Naive B cell (primary cell): ENCODE measurements around the gene TIMM10. TPM values are rescaled to one million over a fixed set of nuclear protein-coding genes. Genes with fewer than 3 reads are reported as not detected.
A peak's percentile ranks its signal among the peaks of the same experiment; 100 is the strongest.

ENCODE experiments used
- ATAC-seq, 2 donors: fragments of 150-1000 bp; cut with Tn5 transposase; 2 replicates each; pipeline ENCODE4 v1.10.0; 2021; ENCODE audit warnings: low read depth in 2 of 2, mild to moderate bottlenecking in 2 of 2, moderate library complexity in 2 of 2
- DNase-seq: peaks from one replicate; pipeline ENCODE4 v3.0.0; 2022
- H3K27ac Mint-ChIP-seq, 6 donors: one replicate each; pipeline ENCODE4 v1.8.0; 2020 to 2022; ENCODE audit warnings: mild to moderate bottlenecking in 6 of 6, mixed read lengths in 6 of 6, moderate library complexity in 5 of 6, inconsistent platforms in 2 of 6
- H3K27me3 Mint-ChIP-seq, 3 donors: one replicate each; pipeline ENCODE4 v1.8.0; 2021 to 2022; ENCODE audit warnings: mixed read lengths in 3 of 3, mild to moderate bottlenecking in 1 of 3
- H3K36me3 Mint-ChIP-seq, 2 donors: one replicate each; pipeline ENCODE4 v1.8.0; 2020 to 2022; ENCODE audit warnings: mixed read lengths in 2 of 2, inconsistent platforms in 1 of 2, mild to moderate bottlenecking in 1 of 2
- H3K4me1 Mint-ChIP-seq, 3 donors: one replicate each; pipeline ENCODE4 v1.8.0; 2020 to 2022; ENCODE audit warnings: mixed read lengths in 3 of 3, inconsistent platforms in 1 of 3, mild to moderate bottlenecking in 1 of 3, moderate library complexity in 1 of 3
- H3K4me3 Mint-ChIP-seq, 8 donors: one replicate each; pipeline ENCODE4 v1.8.0; 2020 to 2022; ENCODE audit warnings: mild to moderate bottlenecking in 8 of 8, mixed read lengths in 8 of 8, moderate library complexity in 8 of 8, inconsistent platforms in 2 of 8
- H3K9me3 Mint-ChIP-seq, 7 donors: one replicate each; pipeline ENCODE4 v1.8.0; 2020 to 2022; ENCODE audit warnings: mixed read lengths in 7 of 7, mild to moderate bottlenecking in 5 of 7, inconsistent platforms in 2 of 7, moderate library complexity in 1 of 7
- polyA plus RNA-seq, 6 donors: library from polyadenylated mRNA; unstranded; fragments of 300-500 nt; fragmentation: Illumina TruSeq; gene quantifications; one replicate each; pipeline ENCODE4 v1.2.3, GENCODE V29; 2021; ENCODE audit warnings: low read depth in 6 of 6

Gene TIMM10
- polyA plus RNA-seq, 6 donors from 2014 or later: 64.9 to 105 (median 79.9) TPM

DNA sequence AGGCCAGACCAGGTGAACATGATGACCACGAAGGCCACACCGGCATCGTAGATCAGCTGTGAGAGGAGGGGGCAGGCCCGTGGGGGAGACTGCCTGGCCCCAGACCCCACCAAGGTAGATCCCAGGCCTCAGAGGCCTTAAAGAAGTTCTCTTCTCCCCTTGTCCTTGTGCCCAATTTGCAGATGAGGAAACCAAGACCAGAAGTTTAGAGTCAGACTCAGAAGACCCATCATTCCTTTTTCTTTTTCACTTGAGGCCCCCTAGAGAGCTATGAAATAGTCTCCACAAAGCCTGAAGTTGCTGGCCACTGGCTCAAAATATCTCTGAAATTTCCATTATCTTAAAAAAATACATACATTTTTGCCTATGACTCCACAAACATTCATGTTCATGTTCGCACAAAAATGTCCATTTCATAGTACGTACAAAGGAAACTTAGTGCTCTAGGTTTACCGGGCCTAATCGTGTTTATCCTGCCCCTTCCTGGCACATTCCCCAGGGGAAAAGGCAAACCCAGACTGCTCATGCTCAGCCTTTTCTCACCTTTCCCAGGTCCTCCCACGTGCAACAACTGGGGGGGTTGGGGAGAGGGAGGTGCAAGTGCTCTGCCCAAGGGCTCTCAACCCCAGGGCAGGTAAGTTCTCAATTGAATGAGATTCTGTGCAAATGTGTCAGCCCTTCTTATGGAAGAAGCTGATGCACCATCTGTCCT, 34.3 kb downstream of the TIMM10 start:
- no peak for DNase-seq
- no peaks in the 10 kb centered on the region for H3K9me3 Mint-ChIP-seq
- H3K27me3 Mint-ChIP-seq: no peaks in the 10 kb centered on the region
- H3K27ac Mint-ChIP-seq: peak overlapping the region in 2 of 6 donors; percentile 52 to 77
- no peak overlapping the region for H3K4me3 Mint-ChIP-seq
- no peak for ATAC-seq
- peaks cover 0 to 3% of the 10 kb centered on the region in 2 donors for H3K36me3 Mint-ChIP-seq
- peaks cover 0 to 12% (median 5%) of the 10 kb centered on the region in 3 donors for H3K4me1 Mint-ChIP-seq

DNA sequence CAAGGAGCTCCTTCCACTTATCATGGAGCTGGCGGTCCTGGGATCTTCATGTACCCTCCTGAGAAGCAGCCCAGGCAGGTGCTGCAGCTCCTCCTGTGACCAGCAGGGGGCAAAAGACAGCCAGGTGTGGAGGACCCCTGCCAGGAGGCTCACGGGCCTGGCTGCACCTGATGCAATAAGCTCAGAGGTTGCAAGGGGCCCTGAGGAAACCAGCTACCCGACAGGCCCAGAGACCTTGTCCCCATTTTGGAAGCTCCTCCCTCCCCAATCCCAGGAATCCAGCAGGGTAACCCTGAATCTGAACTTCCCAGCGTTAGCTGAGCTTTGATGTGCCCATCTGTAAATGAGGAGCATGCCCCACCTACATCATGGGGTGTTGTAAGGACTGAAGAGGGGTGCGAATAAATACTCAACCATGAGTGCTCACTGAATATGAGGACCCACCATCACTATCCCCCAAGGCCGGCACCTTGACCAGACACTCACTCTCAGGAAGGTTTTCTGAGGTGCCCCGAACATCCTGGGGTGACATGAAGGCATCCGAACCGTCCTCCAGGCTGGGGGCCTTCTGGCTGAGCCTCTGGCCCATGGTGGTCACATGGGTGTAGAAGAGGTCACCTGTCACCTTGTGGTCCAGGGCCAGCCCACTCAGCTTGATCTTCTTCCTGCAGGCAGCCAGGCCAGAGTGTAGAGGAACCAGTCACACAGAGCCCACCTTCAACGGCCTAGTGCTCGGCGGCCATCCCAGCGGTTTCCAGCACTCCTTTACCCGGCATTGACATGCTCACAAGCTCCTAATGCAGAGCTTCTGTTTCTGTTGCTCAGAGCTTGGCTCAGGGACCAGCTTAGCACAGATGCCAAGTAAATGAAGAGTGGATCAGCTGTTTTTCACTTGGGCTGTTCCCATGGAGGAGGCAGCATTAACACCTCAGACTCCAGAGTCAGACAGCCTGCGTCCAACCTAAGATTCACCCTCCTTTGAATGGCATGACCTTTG, 36.7 kb downstream of the TIMM10 start:
- peak overlapping the region in 1 of 6 donors; percentile 82 for H3K27ac Mint-ChIP-seq
- H3K4me1 Mint-ChIP-seq: peaks cover 0 to 5% (median 0%) of the 10 kb centered on the region in 3 donors

DNA sequence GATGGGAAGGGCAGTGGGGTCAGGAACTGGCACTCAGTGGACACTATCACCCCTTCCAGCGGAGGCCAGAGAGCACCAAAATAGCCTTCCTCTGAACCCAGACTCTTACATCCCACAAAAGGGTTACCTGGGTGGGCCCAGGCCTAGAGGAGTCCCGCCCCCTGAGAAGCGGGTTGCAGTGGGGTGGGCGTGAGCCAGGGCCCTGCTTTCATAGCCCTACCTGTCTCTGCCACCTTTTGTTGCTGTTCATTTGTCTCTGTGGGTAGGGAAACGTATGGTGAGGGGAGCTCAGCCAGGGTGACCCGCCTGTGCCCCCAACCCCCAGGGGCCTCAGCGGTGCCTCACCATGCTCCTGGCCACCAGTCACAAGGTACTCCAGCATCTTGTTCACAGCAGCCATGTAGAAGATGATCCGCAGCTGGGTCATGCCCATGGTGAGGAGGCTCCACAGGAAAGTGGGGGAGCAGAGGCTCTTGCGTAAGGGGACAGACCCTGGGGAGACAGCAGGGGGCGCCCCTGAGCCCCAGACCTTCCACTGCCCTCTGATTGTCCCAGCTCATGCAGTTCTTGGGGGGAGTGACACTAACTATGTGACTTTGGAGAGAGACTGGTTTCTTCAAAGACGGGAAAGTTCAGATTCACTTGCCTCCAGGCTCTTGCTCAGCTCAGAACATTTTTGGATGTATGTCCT, 39.0 kb downstream of the TIMM10 start:
- Mint-ChIP-seq H3K27me3 (no peaks in the 10 kb centered on the region), H3K27ac (peak overlapping the region in 1 of 6 donors; percentile 47), H3K36me3 (peaks cover 0 to 8% of the 10 kb centered on the region in 2 donors), H3K9me3 (no peaks in the 10 kb centered on the region), H3K4me3 (no peak overlapping the region), H3K4me1 (peaks cover 0 to 5% (median 0%) of the 10 kb centered on the region in 3 donors)
- ATAC-seq (peak in 1 of 2 donors; percentile 34), DNase-seq (peak; percentile 24)

More for the DNA sequence above, 36.7 kb downstream of the TIMM10 start:
- peak; percentile 76 to 91 for ATAC-seq
- Mint-ChIP-seq H3K9me3 (no peaks in the 10 kb centered on the region), H3K27me3 (no peaks in the 10 kb centered on the region), H3K36me3 (peaks cover 0 to 3% of the 10 kb centered on the region in 2 donors), H3K4me3 (no peak overlapping the region)
- peak; percentile 62 for DNase-seq

DNA sequence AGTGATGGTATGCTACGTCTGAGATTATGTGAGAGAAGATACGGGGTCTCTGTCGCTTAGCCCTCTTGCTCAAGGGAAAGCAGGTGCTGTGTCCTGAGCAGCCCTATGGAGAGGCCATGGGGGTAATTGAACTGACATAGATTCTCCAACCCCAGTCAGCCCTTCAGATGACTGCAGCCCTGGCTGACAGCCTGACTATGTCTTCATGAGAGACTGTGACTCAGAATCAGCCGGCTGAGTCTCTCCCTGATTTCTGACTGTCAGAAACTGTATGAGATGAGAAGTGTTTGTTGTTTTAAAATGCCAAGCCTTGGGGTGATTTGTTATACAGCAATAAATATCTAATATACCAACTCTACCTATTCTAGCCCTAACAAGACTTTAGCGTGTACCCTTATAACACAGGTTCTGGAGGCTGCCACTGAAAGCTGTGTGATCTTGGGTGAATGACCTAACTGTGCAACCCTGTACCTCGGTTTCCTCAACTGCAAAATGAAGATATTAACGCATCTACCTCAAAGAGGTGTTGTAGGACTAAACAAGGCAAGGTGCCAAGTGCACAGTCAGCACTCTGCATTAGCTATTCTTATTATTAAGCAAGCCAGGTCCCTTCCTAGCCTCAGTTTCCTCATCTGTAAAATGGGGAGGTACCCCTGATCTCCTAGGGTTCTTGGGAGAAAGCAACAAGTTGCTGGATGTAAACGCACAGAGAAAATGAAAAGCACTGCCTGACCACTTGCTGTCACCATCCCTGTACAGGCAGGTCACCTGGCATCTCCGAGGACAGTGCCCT, 39.9 kb downstream of the TIMM10 start:
- no peaks in the 10 kb centered on the region for H3K27me3 Mint-ChIP-seq
- H3K4me3 Mint-ChIP-seq: no peak overlapping the region
- ATAC-seq (no peak), DNase-seq (no peak)
- no peaks in the 10 kb centered on the region for H3K9me3 Mint-ChIP-seq
- H3K27ac Mint-ChIP-seq: no peak overlapping the region
- H3K36me3 Mint-ChIP-seq: peaks cover 0 to 4% of the 10 kb centered on the region in 2 donors
- peaks cover 3 to 8% (median 3%) of the 10 kb centered on the region in 3 donors for H3K4me1 Mint-ChIP-seq

DNA sequence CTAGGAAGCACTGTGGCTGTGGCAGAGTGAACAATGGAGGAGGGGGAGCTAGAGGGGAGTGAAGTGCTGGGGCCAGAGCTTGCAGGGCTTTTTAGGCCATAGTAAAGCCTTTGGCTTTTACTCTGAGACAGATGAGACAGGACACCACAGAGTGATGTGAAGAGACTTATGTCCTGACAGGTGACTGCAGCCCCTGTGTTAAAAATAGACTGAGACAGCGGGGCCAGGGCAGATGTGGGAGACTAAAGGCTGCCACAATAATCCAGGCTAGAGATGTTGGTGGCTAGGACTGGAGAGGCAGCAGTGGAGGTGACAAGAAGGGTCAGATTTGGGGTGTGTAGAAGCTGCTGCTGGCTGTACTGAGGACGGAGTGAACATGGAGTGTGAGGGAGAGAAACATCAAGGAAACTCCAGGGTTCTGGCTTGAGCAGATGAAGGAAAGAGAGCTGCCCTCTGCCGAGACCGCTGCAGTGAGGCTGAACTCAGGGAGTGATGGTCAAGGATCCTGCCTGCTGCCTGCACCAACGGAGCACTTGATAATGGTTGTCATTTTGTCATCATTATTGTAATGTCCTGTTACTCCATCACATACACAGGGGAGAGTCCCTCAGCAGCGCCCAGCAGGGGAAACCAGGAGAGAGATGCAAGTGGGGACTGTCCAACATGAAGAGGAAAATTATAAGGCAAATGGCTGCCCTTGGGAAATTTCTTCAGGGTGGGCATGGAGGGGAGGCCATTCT, 42.5 kb downstream of the TIMM10 start:
- ATAC-seq (no peak), DNase-seq (no peak)
- peaks cover 0 to 4% of the 10 kb centered on the region in 2 donors for H3K36me3 Mint-ChIP-seq
- H3K4me3 Mint-ChIP-seq: no peak overlapping the region
- H3K27me3 Mint-ChIP-seq: no peaks in the 10 kb centered on the region
- H3K27ac Mint-ChIP-seq: peak overlapping the region in 2 of 6 donors; percentile 14 to 29
- H3K9me3 Mint-ChIP-seq: no peaks in the 10 kb centered on the region
- peaks cover 17 to 27% (median 22%) of the 10 kb centered on the region in 3 donors for H3K4me1 Mint-ChIP-seq

DNA sequence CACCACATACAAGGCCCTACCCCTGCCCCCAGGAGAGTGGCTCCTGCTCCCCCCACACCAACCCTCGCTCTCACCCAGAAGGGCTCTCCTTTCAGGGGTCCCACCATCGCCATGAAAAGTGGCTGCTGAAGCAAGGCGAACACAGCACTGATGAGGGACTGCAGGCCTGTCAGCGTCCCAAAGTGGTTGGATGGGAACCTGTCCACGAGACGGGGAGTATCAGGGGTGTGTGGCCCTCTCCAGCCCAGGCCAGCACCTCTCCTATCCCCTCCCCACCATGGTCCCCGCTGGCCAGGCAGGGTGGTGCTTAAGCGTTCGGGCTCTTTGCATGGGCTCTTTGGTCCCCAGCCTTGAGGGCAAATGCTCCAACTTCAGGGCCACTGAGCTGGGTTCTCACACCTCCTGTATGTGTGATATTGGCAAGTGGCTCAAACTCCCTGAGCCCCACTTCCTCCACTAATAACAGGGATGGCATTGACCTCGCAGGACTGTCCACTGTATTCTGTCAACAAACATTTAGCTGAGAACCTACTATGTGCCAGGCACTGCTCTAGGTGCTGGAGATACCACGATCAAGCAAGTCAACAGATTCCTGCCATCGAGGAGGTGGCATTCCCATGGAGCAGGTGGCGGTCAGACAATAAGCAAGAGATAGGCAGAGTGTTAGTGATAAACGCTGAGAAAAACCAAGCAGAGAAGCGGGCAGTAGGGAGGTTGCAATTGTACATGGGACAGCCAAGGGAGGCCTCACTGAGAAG, 43.4 kb downstream of the TIMM10 start:
- Mint-ChIP-seq H3K9me3 (no peaks in the 10 kb centered on the region), H3K4me3 (peak overlapping the region in 1 of 8 donors; percentile 37), H3K36me3 (peaks cover 0 to 4% of the 10 kb centered on the region in 2 donors), H3K27me3 (no peaks in the 10 kb centered on the region), H3K27ac (peak overlapping the region in 1 of 6 donors; percentile 29), H3K4me1 (peaks cover 24 to 31% (median 28%) of the 10 kb centered on the region in 3 donors)
- ATAC-seq (no peak), DNase-seq (no peak)

DNA sequence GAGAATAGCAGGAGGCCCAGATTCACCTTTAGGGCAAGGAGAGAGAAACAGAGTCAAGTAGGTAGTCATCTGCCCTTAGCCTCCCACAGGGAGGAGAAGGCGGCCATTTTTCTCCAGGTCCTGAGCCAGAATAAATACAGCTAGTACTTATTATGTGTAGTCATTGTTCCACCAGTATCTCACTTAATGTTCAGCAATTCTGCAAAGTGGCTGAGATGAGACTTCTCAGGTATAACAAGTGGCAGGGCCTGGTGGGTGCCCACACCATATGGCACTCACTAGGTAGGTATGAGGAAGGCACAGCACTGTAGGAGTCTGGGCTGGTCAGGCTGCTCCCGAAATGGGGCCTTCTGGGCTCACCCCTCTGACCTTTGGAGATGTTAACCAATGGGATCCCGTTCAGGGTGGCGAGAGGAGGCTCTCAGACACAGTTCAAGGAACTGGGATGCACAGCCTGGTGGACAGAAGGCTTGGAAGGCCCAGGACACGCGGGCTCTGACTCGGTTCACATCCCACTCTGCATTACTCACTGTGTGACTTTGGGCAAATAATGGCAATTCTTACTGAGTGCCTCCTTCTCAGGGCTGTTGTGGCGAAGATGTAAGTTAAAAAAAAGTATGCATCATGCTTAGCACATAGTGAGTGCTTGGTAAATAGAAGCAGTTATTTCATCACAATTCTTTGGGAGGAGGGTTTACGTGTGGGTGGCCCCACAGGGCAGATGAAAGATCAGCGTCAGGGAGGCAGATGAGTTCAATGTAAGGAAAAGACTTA, 45.1 kb downstream of the TIMM10 start:
- peaks cover 0 to 4% of the 10 kb centered on the region in 2 donors for H3K36me3 Mint-ChIP-seq
- H3K27me3 Mint-ChIP-seq: no peaks in the 10 kb centered on the region
- peaks cover 37 to 46% (median 40%) of the 10 kb centered on the region in 3 donors for H3K4me1 Mint-ChIP-seq
- peak overlapping the region in 1 of 6 donors; percentile 95 for H3K27ac Mint-ChIP-seq
- ATAC-seq: no peak
- H3K9me3 Mint-ChIP-seq: no peaks in the 10 kb centered on the region
- DNase-seq: no peak
- H3K4me3 Mint-ChIP-seq: peak overlapping the region in 2 of 8 donors; percentile 18 to 70

DNA sequence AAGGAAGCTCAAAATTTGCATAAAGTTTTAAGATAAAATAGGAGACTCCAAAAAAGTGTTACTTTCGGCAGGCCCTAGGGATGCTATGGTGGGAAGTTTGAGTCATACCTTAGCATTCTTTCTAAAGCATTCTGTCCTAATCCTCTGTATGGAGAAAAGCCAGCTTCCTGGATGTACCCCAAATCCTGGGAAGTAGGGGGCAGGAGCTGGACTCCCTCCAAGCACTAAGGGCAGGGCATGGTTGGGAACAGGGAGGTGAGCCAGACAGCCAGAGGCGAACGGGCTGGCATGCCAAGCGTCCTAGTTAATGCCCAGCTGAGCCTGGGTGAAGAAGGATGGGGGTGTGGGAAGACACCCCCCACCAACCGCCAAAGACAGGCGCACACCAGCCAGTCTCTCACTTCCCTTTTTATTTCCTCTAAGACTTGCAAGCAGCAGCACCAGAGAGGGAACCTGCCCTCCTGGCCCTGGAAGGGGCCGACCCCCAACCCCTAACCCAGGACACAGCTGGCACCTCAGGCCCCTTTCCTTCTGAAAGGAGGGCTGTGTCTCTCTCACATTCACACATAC, 46.3 kb downstream of the TIMM10 start:
- Mint-ChIP-seq H3K4me3 (peak overlapping the region; percentile 55 to 88 (median 74)), H3K27ac (peak overlapping the region in 2 of 6 donors; percentile 58 to 70), H3K4me1 (peaks cover 41 to 51% (median 46%) of the 10 kb centered on the region in 3 donors), H3K27me3 (no peaks in the 10 kb centered on the region), H3K9me3 (no peaks in the 10 kb centered on the region), H3K36me3 (peaks cover 0 to 4% of the 10 kb centered on the region in 2 donors)
- DNase-seq: peak; percentile 74
- peak; percentile 86 to 87 for ATAC-seq

DNA sequence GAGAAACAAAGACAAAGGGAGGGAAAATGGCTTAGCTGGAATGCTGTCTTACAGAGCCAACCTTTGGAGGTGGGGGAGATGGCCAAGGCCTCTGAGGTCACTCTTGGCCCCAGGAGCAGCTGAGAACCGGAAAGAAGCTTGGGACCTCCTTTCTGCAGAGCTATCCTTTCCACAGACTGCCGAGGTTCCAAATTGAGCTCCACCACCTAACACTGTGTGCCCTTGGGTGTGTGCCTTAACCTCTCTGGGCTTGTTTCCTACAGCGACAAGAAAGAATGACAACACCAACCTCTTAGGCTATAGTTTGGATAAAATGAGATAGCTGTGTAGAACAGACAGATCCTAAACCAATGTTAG, 47.0 kb downstream of the TIMM10 start:
- H3K27me3 Mint-ChIP-seq: no peaks in the 10 kb centered on the region
- no peak overlapping the region for H3K27ac Mint-ChIP-seq
- DNase-seq (no peak), ATAC-seq (no peak)
- H3K9me3 Mint-ChIP-seq: no peaks in the 10 kb centered on the region
- peak overlapping the region; percentile 6 to 86 (median 78) for H3K4me3 Mint-ChIP-seq
- H3K36me3 Mint-ChIP-seq: peaks cover 0 to 4% of the 10 kb centered on the region in 2 donors
- H3K4me1 Mint-ChIP-seq: peaks cover 41 to 51% (median 46%) of the 10 kb centered on the region in 3 donors

DNA sequence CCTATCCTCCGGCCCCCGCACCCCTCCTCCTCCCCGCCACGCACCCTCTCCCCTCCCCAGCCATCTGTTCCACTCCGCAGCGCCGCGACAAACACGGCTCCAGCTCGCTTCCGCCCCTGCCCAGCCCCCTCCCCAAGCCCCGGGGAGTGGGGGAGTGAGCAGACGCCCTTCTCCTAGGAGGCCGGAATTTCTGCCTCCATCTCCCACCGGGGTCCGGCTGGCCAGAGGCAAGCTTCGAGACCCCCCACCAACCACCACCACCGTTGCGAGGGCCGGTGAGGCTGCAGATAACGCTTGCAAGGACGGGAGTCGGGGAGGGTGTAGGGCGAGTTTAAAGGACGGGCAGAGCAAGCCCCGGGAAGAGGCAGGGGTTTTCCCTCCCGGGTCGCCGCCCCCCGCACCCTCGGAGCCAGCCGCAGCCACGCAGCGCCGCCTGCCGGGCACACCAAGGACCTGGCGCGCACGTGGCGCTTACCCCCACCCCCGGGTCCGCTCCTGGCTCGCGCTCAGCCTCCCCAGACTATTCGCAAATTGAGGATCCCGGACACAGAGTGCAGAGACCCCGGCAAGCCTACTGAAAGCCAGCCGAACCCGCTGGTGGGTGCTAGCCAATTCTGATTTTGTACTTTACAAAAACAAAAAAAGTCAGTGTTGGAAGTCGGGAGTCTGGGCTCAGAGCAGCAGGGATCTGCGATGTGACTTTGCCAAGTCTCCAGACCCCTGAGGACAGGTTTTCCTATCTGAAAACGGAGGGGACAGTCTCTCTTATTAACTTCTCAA, 47.6 kb downstream of the TIMM10 start:
- no peaks in the 10 kb centered on the region for H3K9me3 Mint-ChIP-seq
- H3K4me1 Mint-ChIP-seq: peaks cover 41 to 51% (median 46%) of the 10 kb centered on the region in 3 donors
- H3K36me3 Mint-ChIP-seq: peaks cover 0 to 2% of the 10 kb centered on the region in 2 donors
- peak overlapping the region; percentile 36 to 86 (median 78) for H3K4me3 Mint-ChIP-seq
- no peaks in the 10 kb centered on the region for H3K27me3 Mint-ChIP-seq
- peak; percentile 62 for ATAC-seq
- DNase-seq: peak; percentile 61
- H3K27ac Mint-ChIP-seq: no peak overlapping the region
